Omental fat pad (tissue), 4 donors: ENCODE measurements around the gene SIRT5. TPM values are rescaled to one million over a fixed set of nuclear protein-coding genes. Genes with fewer than 3 reads are reported as not detected.

Experiments used
- ATAC-seq: fragments of 150-250 bp; one replicate; pipeline ENCODE4 v1.9.1; 2016; ENCODE audit warnings: mild to moderate bottlenecking, moderate library complexity; ENCODE audit not compliant: low FRiP score
- DNase-seq: peaks from one replicate; pipeline ENCODE4 v3.0.0-alpha.2; 2019; ENCODE audit warnings: low spot score
- total RNA-seq, 4 donors: library from RNA; depleted of rRNA; stranded (reverse); fragments of >200 nt; gene quantifications; one replicate each; pipeline ENCODE4 v1.1.0, GENCODE V29; 2016
- TF ChIP-seq, protein P1 (sequence below), 3 donors: fragments of 450-650 bp; IDR thresholded peaks; one replicate each; pipeline ENCODE4 v1.5.1; 2016 to 2017; ENCODE audit warnings: antibody characterized with exemption in 3 of 3, mild to moderate bottlenecking in 3 of 3, moderate library complexity in 2 of 3

Gene SIRT5
- total RNA-seq, 4 donors from 2014 or later: 6.0 to 16.9 (median 9.7) TPM

DNA sequence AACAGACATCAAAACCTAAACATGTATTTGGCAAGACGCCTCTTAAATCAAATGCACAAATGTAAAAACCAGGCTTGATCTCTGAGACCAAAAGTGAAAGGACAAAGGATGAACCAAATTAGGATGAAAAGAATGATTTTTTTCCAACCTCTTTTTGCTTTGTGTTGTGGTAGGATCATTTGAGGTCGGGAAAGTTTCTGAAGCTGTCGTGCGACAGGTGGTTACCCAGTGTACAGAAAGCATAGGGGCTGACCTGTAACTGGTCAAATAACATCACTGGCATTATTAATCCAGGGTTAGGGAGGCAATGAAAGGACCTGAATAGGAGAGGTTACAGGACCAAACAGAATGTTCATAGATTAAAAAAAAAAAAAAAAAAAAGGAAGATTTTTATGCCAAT, 22.7 kb downstream of the SIRT5 start:
- DNase-seq (no peak), ATAC-seq (no peak)
- TF ChIP-seq, protein P1, sequence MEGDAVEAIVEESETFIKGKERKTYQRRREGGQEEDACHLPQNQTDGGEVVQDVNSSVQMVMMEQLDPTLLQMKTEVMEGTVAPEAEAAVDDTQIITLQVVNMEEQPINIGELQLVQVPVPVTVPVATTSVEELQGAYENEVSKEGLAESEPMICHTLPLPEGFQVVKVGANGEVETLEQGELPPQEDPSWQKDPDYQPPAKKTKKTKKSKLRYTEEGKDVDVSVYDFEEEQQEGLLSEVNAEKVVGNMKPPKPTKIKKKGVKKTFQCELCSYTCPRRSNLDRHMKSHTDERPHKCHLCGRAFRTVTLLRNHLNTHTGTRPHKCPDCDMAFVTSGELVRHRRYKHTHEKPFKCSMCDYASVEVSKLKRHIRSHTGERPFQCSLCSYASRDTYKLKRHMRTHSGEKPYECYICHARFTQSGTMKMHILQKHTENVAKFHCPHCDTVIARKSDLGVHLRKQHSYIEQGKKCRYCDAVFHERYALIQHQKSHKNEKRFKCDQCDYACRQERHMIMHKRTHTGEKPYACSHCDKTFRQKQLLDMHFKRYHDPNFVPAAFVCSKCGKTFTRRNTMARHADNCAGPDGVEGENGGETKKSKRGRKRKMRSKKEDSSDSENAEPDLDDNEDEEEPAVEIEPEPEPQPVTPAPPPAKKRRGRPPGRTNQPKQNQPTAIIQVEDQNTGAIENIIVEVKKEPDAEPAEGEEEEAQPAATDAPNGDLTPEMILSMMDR (IDR thresholded peaks at IDR 0.05): no peak

DNA sequence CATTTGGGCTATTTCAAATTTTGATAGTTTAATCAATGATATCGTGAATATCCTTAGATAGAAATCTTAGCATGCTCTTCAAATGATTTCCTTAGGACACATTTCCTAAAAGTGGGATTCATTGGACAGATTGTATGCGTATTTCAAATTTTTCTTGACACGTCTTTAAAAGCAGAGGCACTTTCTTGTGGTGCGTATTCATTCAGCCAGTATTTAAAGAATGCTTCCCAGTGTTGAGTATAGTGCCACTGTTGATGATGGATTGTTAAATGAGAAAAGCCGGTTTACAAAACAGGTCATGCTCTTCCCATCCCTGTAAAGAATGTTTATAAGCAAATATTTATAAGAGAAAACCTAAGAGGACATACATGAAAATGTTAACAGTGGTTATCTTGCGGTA, 25.6 kb downstream of the SIRT5 start:
- DNase-seq (no peak), ATAC-seq (no peak)
- TF ChIP-seq, protein P1 (IDR thresholded peaks at IDR 0.05): no peak

DNA sequence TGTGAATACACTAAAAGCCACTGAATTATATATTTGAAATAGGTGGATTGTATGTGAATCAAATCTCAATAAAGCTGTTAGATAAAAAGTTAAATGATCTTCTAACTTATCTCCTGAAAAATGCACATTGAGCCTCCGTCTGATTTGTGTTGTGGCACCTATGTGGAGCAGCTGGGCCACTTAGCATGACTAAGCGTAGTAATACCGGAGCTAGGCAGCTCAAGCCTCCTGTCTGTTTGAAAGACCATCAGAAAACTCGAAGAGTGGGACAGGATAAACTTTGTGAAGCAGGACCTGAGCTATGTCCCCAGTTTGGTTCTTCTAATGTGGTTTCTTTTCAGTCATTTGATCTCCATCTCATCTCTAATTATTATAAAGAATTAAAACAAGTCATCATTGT, 29.7 kb downstream of the SIRT5 start:
- TF ChIP-seq, protein P1 (IDR thresholded peaks at IDR 0.05): no peak
- DNase-seq (no peak), ATAC-seq (no peak)

DNA sequence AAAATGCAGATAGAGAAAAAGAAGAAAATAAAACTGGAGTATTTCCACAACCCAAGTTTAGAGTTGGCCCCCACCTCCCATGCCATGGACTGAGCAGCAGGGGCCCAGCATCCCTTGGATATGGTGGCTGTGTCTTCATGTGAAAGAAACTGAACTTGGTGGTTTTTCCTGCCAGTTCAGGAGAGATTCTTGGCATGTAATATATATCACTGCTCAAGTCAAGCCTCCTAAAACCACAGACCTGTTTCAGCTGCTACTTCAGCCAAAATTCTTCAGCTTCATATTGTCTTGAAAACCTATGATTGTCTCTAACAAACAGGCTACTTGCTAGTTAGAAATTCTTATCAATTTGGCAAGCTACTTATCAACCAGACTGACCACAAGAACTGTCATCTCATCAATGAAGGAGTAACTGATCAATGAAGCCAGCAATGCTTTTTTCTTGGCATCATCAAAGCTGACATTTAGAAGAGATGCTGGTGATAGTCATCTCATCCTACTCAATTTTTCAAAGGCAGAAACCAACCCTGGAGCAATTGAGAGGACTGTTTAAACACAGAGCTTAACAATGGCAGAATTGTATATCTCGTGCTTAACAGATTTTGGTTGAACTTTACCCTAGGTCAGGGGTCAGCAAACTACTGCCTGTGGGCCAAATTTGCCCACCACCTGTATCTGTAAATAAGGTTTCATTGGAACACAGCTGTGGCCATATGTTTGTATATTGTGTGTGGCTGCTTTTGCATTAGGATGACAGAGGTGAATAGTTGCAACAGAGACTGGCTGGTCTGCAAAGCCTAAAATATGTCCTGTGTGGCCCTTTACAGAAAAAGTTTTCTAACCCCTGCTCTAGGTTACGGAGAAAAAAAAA, 30.4 kb downstream of the SIRT5 start:
- DNase-seq (no peak), ATAC-seq (no peak)
- TF ChIP-seq, protein P1 (IDR thresholded peaks at IDR 0.05): no peak

DNA sequence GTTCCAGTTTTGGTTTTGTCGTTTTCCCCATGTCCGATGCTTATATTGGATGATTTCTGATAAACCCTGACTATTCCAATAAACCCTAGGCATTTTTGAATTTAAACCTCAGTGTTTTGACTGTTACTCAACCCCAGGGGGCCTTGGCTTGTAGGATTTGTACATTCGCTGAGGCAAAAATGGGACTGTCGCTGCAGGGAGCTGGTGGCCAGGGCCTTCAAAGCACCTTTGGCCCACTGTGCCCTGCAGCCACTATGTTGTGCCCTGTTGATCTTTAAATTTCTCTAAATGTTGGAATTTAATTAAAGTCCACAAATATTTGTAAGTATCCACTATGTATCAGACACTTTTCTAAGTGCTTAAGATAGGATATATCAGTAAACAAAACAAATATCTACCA, 31.2 kb downstream of the SIRT5 start:
- DNase-seq: no peak
- no peak for ATAC-seq
- TF ChIP-seq, protein P1 (IDR thresholded peaks at IDR 0.05): no peak

DNA sequence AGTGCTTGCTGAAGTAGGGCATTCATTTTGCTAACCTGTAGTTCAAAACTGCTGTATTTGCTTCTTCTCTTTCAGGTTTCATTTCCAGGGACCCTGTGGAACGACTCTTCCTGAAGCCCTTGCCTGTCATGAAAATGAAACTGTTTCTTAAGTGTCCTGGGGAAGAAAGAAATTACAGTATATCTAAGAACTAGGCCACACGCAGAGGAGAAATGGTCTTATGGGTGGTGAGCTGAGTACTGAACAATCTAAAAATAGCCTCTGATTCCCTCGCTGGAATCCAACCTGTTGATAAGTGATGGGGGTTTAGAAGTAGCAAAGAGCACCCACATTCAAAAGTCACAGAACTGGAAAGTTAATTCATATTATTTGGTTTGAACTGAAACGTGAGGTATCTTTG, 37.3 kb downstream of the SIRT5 start:
- TF ChIP-seq, protein P1 (IDR thresholded peaks at IDR 0.05): no peak
- no peak for ATAC-seq
- no peak for DNase-seq

DNA sequence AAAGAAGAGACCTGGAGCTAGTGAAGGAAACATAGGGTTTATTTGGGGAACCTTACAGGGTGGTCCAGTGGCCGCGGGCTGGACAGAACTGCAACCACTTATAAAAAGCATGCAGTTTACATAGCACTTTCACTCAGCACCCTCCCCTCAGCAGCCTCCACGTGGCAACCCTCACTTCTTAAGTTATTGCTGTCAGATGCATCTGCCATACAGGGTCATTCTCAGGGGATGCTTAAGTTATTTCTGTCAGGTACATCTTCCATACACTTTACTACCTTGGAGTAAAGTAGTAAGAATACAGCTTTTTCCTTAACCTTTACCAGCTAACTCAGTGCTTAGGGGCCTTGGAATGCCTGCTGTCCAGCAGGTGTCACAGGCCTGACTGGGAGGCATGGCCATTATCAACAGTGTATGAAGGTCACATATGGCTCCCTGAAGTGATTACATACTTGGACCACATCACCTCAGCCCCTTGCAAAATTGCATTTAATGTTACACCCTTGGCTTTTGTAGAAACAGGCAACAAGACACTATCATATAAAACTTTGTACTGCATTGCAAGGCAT, 38.7 kb downstream of the SIRT5 start:
- DNase-seq (no peak), ATAC-seq (no peak)
- TF ChIP-seq, protein P1 (IDR thresholded peaks at IDR 0.05): no peak
